Astrocyte (in vitro differentiated cells and primary cell): ENCODE data around the gene RXFP1. TPM values are rescaled to one million over a fixed set of nuclear protein-coding genes. Genes with fewer than 3 reads are reported as not detected.

Experiments used
- DNase-seq: peaks from one replicate; pipeline ENCODE4 v3.0.0-alpha.2; 2010; ENCODE audit warnings: low read depth
- FAIRE-seq: peaks from 2 replicates; lab custom pipeline; 2011; peaks lifted over from hg19 to GRCh38; lab: Jason Lieb, UNC
- H2AFZ ChIP-seq: 2 replicates; pipeline ENCODE4 v1.6.0; 2012; ENCODE audit warnings: low read depth, low read length, inconsistent platforms
- H3K27ac ChIP-seq: 2 replicates; pipeline ENCODE4 v1.5.1; 2011; ENCODE audit warnings: low read depth, low read length, inconsistent platforms
- H3K27me3 ChIP-seq: 2 replicates; pipeline ENCODE4 v1.6.0; 2011; ENCODE audit warnings: low read length, inconsistent platforms; ENCODE audit not compliant: insufficient read depth
- H3K36me3 ChIP-seq: 2 replicates; pipeline ENCODE4 v1.5.1; 2011; ENCODE audit warnings: low read length, inconsistent platforms; ENCODE audit not compliant: insufficient read depth
- H3K4me1 ChIP-seq: 2 replicates; pipeline ENCODE4 v1.5.1; 2011; ENCODE audit warnings: low read length, inconsistent platforms; ENCODE audit not compliant: insufficient read depth
- H3K4me2 ChIP-seq: 2 replicates; pipeline ENCODE4 v1.6.0; 2012; ENCODE audit warnings: low read length, inconsistent platforms
- H3K4me3 ChIP-seq: 2 replicates; pipeline ENCODE4 v1.5.1; 2011; ENCODE audit warnings: low read depth, mild to moderate bottlenecking, low read length, inconsistent platforms; ENCODE audit not compliant: insufficient read depth
- H3K79me2 ChIP-seq: 2 replicates; pipeline ENCODE4 v1.6.0; 2012; ENCODE audit warnings: mild to moderate bottlenecking, low read length, inconsistent platforms; ENCODE audit not compliant: insufficient read depth
- H3K9ac ChIP-seq: 2 replicates; pipeline ENCODE4 v1.6.0; 2012; ENCODE audit warnings: mild to moderate bottlenecking, low read length, inconsistent platforms
- H3K9me3 ChIP-seq: 2 replicates; pipeline ENCODE4 v1.5.1; 2012; ENCODE audit warnings: low read depth, mild to moderate bottlenecking, low read length, inconsistent platforms; ENCODE audit not compliant: insufficient read depth
- H4K20me1 ChIP-seq: 2 replicates; pipeline ENCODE4 v1.6.0; 2012; ENCODE audit warnings: low read length, inconsistent platforms; ENCODE audit not compliant: insufficient read depth
- H3K27ac Mint-ChIP-seq: one replicate; pipeline ENCODE4 v1.8.0; 2021; ENCODE audit warnings: mild to moderate bottlenecking, mixed read lengths; ENCODE audit not compliant: unreplicated experiment
- H3K27me3 Mint-ChIP-seq: one replicate; pipeline ENCODE4 v1.8.0; 2021; ENCODE audit warnings: low read depth, mixed read lengths; ENCODE audit not compliant: unreplicated experiment
- H3K36me3 Mint-ChIP-seq: one replicate; pipeline ENCODE4 v1.8.0; 2021; ENCODE audit warnings: low read depth, mixed read lengths; ENCODE audit not compliant: unreplicated experiment
- H3K4me1 Mint-ChIP-seq: one replicate; pipeline ENCODE4 v1.8.0; 2021; ENCODE audit warnings: low read depth, mixed read lengths; ENCODE audit not compliant: unreplicated experiment
- H3K4me3 Mint-ChIP-seq: one replicate; pipeline ENCODE4 v1.8.0; 2021; ENCODE audit warnings: mild to moderate bottlenecking, moderate library complexity, mixed read lengths; ENCODE audit not compliant: unreplicated experiment
- H3K9me3 Mint-ChIP-seq: one replicate; pipeline ENCODE4 v1.8.0; 2021; ENCODE audit warnings: mild to moderate bottlenecking, mixed read lengths; ENCODE audit not compliant: unreplicated experiment
- CTCF ChIP-seq: IDR thresholded peaks from 2 replicates; pipeline ENCODE4 v1.5.1; 2011; ENCODE audit warnings: low read depth, mild to moderate bottlenecking, inconsistent platforms, low read length, moderate library complexity; ENCODE audit not compliant: insufficient read depth
- EZH2 ChIP-seq: IDR thresholded peaks from 2 replicates; pipeline ENCODE4 v1.6.1; 2012; ENCODE audit warnings: mild to moderate bottlenecking, low read length, inconsistent platforms; ENCODE audit not compliant: insufficient read depth
- total RNA-seq: library from RNA; stranded (reverse); gene quantifications from 2 replicates; pipeline ENCODE4 v1.2.1, GENCODE V29; 2021

The RXFP1 gene
- total RNA-seq, 1 donor from 2014 or later = 0.14 TPM

- Mint-ChIP-seq H3K4me3 (no peak overlapping the region), H3K27ac (no peak overlapping the region), H3K36me3 (no peaks in the 10 kb centered on the region), H3K9me3 (no peaks in the 10 kb centered on the region), H3K27me3 (no peaks in the 10 kb centered on the region), H3K4me1 (no peaks in the 10 kb centered on the region)
- Histone ChIP-seq H3K79me2 (no peaks in the 10 kb centered on the region), H3K4me2 (no peak overlapping the region), H3K36me3 (no peaks in the 10 kb centered on the region), H3K27ac (no peak overlapping the region), H3K4me3 (no peak overlapping the region), H3K9me3 (no peaks in the 10 kb centered on the region), H2AFZ (no peak overlapping the region), H3K27me3 (no peaks in the 10 kb centered on the region), H3K4me1 (no peaks in the 10 kb centered on the region), H3K9ac (no peak overlapping the region), H4K20me1 (no peaks in the 10 kb centered on the region)
- DNase-seq (no peak), FAIRE-seq (no peak)
- TF ChIP-seq EZH2 (no peak), CTCF (no peak)
Measured at GRCh38 chr4:158625544-158625943, 103.9 kb downstream of the RXFP1 start.

- peak overlapping the region; percentile 16 for H3K4me2 ChIP-seq
- no peaks in the 10 kb centered on the region for H3K36me3 ChIP-seq
- H3K27ac Mint-ChIP-seq = no peak overlapping the region
Measured at GRCh38 chr4:158630893-158631292, 109.2 kb downstream of the RXFP1 start.

More at GRCh38 chr4:158630893-158631292, 109.2 kb downstream of the RXFP1 start:
- H3K9me3 ChIP-seq = no peaks in the 10 kb centered on the region
- H3K9ac ChIP-seq = no peak overlapping the region
- Mint-ChIP-seq H3K9me3 (no peaks in the 10 kb centered on the region), H3K4me3 (no peak overlapping the region), H3K27me3 (no peaks in the 10 kb centered on the region), H3K4me1 (peaks cover 3% of the 10 kb centered on the region), H3K36me3 (no peaks in the 10 kb centered on the region)
- H4K20me1 ChIP-seq = no peaks in the 10 kb centered on the region
- DNase-seq = peak; percentile 81
- peaks cover 8% of the 10 kb centered on the region for H3K4me1 ChIP-seq
- no peak overlapping the region for H3K27ac ChIP-seq
- TF ChIP-seq EZH2 = no peak
- TF ChIP-seq CTCF = no peak
- H3K4me3 ChIP-seq = no peak overlapping the region
- H3K27me3 ChIP-seq = no peaks in the 10 kb centered on the region
- H2AFZ ChIP-seq = no peak overlapping the region
- H3K79me2 ChIP-seq = no peaks in the 10 kb centered on the region
- FAIRE-seq = peak; percentile 34
